ENCODE data around the gene PCDHGA10. TPM values are rescaled to one million over a fixed set of nuclear protein-coding genes. Genes with fewer than 3 reads are reported as not detected.
"Not testable (repeated sequence)": the region's sequence is repeated elsewhere in the genome, so short reads cannot be mapped to it uniquely, and the experiment has no call there.

PCDHGA10 gene
- total and polyA plus RNA-seq, 8 donors, result 3.9 to 5.5 (median 4.7) TPM

DNA sequence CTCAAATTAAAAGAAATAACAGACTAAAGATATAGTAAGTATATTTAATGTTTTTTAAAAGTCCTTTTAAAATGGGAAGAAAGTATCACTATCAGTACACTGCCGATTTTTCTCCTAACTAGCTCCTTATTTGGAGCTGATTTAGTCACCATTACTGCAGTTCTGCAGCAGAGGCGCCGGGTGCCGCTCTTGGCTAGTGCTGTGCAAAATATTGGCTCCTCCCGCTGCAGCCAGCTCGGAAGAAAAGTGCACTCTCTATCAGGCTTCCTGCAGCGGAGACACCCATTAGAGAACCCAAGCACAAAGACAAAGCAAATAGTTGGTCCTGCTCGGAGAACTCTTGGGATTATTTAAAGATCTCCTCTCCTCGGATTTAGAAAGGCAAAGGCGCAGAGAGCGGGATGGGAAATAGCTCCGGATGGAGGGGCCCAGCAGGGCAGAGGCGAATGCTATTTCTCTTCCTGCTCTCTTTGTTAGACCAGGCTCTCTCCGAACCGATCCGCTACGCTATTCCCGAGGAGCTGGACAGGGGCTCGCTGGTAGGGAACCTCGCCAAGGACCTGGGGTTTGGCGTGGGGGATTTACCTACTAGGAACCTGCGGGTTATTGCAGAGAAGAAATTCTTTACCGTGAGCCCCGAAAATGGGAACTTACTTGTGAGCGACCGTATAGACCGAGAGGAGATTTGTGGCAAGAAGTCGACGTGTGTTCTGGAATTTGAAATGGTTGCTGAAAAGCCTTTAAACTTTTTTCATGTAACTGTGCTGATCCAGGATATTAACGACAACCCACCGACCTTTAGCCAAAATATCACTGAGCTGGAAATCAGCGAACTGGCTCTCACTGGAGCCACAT, 42.6 kb upstream of the PCDHGA10 start, which contains the start of gene PCDHGB3:
TSS of gene PCDHGB3 (plus strand) at position 249 of the 855 bp plus-strand sequence. CDS start at position 402, 153 bp downstream.
- H3K27me3 ChIP-seq, result peaks cover 41 to 99% of the 10 kb centered on the region in 2 donors
- ATAC-seq (peak; percentile 54), DNase-seq (no peak)

DNA sequence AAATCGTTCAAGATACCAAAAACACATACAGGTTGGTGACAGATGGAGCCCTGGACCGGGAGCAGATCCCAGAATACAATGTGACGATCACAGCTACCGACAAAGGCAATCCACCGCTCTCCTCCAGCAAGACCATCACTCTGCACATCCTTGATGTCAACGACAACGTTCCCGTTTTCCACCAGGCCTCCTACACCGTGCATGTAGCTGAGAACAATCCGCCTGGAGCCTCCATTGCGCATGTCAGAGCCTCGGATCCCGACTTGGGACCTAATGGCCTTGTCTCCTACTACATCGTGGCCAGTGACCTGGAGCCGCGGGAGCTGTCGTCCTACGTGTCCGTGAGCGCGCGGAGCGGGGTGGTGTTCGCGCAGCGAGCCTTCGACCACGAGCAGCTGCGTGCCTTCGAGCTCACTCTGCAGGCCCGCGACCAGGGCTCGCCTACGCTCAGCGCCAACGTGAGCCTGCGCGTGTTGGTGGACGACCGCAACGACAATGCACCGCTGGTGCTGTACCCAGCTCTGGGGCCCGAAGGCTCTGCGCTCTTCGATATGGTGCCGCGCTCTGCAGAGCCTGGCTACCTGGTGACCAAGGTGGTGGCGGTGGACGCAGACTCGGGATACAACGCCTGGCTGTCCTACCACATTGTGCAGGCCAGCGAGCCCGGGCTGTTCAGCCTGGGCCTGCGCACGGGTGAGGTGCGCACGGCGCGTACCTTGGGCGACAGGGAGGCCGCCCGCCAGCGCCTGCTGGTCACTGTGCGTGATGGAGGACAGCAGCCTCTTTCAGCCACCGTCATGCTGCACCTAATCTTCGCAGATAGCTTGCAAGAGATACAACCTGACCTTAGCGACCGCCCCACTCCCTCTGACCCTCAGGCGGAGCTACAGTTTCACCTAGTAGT, 41.0 kb upstream of the PCDHGA10 start:
- DNase-seq (no peak), ATAC-seq (no peak)
- intact Hi-C loops (cut with DNase I), result no loop called here

More for the DNA sequence above, 42.6 kb upstream of the PCDHGA10 start, which contains the start of gene PCDHGB3:
- Histone ChIP-seq H3K4me3 (no peak within 1 kb of the TSS), H3K9me3 (peaks cover 3 to 87% of the 10 kb centered on the region in 2 donors), H3K27ac (no peak within 1 kb of the TSS), H3K4me1 (no peaks in the 10 kb centered on the region), H3K36me3 (no peaks in the 10 kb centered on the region)
- TF ChIP-seq, protein P1, sequence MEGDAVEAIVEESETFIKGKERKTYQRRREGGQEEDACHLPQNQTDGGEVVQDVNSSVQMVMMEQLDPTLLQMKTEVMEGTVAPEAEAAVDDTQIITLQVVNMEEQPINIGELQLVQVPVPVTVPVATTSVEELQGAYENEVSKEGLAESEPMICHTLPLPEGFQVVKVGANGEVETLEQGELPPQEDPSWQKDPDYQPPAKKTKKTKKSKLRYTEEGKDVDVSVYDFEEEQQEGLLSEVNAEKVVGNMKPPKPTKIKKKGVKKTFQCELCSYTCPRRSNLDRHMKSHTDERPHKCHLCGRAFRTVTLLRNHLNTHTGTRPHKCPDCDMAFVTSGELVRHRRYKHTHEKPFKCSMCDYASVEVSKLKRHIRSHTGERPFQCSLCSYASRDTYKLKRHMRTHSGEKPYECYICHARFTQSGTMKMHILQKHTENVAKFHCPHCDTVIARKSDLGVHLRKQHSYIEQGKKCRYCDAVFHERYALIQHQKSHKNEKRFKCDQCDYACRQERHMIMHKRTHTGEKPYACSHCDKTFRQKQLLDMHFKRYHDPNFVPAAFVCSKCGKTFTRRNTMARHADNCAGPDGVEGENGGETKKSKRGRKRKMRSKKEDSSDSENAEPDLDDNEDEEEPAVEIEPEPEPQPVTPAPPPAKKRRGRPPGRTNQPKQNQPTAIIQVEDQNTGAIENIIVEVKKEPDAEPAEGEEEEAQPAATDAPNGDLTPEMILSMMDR (IDR thresholded peaks at IDR 0.05), result no peak
- intact Hi-C loops (cut with DNase I), result no loop called here

DNA sequence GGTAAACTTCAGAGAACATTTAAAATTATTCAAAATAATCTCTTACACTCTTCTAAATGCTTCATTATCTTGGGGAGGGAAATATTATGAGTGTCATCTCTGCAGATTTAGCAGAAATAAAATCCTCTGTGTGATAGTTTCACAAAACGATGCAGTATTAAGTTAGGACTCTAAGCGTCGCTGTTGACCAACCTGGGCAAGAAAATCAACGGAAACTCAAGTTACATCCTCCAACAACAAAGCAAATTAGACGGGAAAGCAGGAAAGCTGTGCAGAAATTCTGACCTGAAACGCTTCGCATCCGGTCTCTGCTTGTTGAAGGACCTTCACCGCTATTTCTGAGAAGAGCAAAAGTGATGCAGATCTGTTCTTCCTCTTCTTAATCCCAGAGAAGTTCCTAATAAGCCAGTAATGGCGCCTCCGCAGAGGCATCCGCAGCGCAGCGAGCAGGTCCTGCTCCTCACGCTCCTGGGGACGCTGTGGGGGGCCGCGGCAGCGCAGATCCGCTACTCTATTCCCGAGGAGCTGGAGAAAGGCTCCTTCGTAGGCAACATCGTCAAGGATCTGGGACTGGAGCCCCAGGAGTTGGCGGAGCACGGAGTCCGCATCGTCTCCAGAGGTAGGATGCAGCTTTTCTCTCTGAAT, 39.0 kb upstream of the PCDHGA10 start, which contains the start of gene PCDHGA6:
TSS of gene PCDHGA6 (plus strand) at position 219 of the 645 bp plus-strand sequence. CDS start at position 412, 193 bp downstream.
- Histone ChIP-seq H3K9me3 (peaks cover 3 to 93% of the 10 kb centered on the region in 2 donors), H3K4me1 (no peaks in the 10 kb centered on the region), H3K4me3 (peak within 1 kb of the TSS in 1 of 2 donors; percentile 2), H3K36me3 (no peaks in the 10 kb centered on the region), H3K27me3 (peaks cover 14 to 95% of the 10 kb centered on the region in 2 donors), H3K27ac (no peak within 1 kb of the TSS)
- TF ChIP-seq, protein P1 (IDR thresholded peaks at IDR 0.05), result peak in 1 of 2 donors; percentile 17
- ATAC-seq (no peak), DNase-seq (no peak)
- intact Hi-C loops (cut with DNase I), result no loop called here

More for the DNA sequence above, 41.0 kb upstream of the PCDHGA10 start:
- Histone ChIP-seq H3K4me3 (no peak overlapping the region), H3K9me3 (peaks cover 3 to 86% of the 10 kb centered on the region in 2 donors), H3K4me1 (no peaks in the 10 kb centered on the region), H3K27me3 (peaks cover 27 to 97% of the 10 kb centered on the region in 2 donors), H3K36me3 (no peaks in the 10 kb centered on the region), H3K27ac (no peak overlapping the region)
- TF ChIP-seq, protein P1 (IDR thresholded peaks at IDR 0.05), result no peak

DNA sequence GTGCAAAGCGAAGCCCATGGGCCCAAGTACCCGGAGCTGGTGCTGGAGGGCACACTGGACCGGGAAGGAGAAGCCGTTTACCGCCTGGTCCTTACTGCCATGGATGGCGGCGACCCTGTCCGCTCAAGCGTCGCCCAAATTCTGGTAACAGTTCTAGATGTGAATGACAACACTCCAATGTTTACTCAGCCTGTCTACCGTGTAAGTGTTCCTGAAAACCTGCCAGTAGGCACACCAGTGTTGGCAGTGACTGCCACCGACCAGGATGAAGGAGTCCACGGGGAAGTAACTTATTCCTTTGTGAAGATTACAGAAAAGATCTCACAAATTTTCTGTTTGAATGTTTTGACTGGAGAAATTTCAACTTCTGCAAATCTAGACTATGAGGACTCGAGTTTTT, 38.2 kb upstream of the PCDHGA10 start:
- TF ChIP-seq, protein P1 (IDR thresholded peaks at IDR 0.05), result no peak
- DNase-seq, result no peak
- Histone ChIP-seq H3K27me3 (peaks cover 9 to 91% of the 10 kb centered on the region in 2 donors), H3K9me3 (peaks cover 3 to 90% of the 10 kb centered on the region in 2 donors), H3K27ac (no peak overlapping the region), H3K36me3 (no peaks in the 10 kb centered on the region), H3K4me1 (no peaks in the 10 kb centered on the region), H3K4me3 (no peak overlapping the region)
- intact Hi-C loops (cut with DNase I), result no loop called here
- ATAC-seq, result no peak

DNA sequence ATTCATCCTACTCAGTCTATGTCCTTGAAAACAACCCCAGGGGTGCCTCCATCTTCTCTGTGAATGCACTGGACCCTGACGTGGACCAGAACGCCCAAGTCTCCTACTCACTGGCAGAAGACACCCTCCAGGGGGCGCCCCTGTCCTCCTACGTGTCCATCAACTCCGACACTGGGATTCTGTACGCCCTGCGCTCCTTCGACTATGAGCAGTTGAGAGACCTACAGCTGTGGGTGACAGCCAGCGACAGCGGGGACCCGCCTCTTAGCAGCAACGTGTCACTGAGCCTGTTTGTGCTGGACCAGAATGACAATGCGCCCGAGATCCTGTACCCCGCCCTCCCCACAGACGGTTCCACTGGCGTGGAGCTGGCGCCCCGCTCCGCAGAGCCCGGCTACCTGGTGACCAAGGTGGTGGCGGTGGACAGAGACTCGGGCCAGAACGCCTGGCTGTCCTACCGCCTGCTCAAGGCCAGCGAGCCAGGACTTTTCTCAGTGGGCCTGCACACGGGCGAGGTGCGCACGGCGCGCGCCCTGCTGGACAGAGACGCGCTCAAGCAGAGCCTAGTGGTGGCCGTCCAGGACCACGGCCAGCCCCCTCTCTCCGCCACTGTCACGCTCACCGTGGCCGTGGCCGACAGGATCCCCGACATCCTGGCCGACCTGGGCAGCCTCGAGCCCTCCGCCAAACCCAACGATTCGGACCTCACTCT, 37.2 kb upstream of the PCDHGA10 start:
- H3K27me3 ChIP-seq, result peaks cover 5 to 88% of the 10 kb centered on the region in 2 donors
- intact Hi-C loops (cut with DNase I); ATAC-seq; H3K36me3 ChIP-seq; H3K4me1 ChIP-seq; DNase-seq; H3K4me3 ChIP-seq; H3K27ac ChIP-seq: not testable (repeated sequence)
- peaks cover 3 to 88% of the 10 kb centered on the region in 2 donors for H3K9me3 ChIP-seq
